GM21619 (cell line): ENCODE measurements around the gene KATNAL1.

Experiments used
- ATAC-seq: cut with Tn5 transposase; IDR thresholded peaks from one replicate; pipeline ENCODE4 v1.9.1; 2021; ENCODE audit not compliant: unreplicated experiment

The KATNAL1 gene

DNA sequence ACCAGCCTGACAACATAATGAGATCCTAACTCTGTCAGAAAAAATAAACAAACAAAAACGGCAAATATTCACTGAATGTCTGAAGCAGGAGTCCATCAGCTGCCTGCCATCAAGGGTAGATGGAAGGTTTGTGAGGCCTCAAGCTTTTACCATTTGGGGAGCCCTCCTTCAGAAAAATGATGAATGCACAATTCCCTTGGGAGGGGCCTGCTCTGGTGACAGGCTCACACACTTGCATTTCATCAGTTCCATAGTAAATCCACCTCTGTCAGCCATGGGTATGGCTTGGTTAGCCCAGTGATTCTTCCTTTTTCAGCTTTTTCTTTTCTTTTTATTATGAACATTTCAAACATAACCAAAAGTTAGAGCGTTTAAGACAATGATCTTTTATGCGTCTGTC is 26.3 kb upstream of the KATNAL1 start:
- no peak for ATAC-seq

DNA sequence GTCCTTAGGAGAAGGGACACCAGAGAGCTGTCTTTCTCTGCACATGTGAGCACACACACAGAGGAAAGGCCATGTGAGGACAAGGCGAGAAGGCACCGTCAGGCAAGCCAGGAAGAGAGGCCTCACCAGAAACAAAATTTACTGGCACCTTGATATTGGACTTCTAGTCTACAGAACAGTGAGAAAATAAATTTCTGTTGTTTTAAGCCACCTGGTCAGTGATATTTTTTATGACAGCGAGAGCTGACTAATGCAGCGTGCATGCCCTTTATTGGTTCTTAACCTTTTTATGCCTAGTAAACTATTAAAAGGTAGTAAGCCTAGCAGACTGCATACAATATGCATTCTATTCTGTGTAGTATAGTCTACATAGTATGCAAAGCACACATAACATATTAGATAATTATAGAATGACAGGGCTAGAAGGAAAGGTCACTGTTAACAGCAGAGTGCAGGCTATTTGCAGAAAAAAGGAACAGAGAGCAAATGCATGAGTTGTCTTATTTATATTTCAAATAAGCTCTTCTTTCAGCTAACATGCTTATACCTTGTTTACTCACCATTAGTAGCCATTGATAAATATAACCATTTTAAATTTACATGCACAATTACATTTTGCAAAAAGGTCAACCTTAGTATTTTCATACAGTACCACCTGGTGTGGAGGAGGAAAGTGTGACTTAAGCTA is 25.2 kb upstream of the KATNAL1 start:
- ATAC-seq, result peak; percentile 63

GRCh38 chr13:30331331-30331771 is 24.0 kb upstream of the KATNAL1 start:
- no peak for ATAC-seq

- ATAC-seq, result no peak
Measured at GRCh38 chr13:30329009-30329585, 21.7 kb upstream of the KATNAL1 start.

GRCh38 chr13:30325668-30326067 is 18.3 kb upstream of the KATNAL1 start:
- no peak for ATAC-seq

GRCh38 chr13:30323524-30323923 is 16.2 kb upstream of the KATNAL1 start:
- ATAC-seq, result no peak

GRCh38 chr13:30322428-30322827 is 15.1 kb upstream of the KATNAL1 start:
- no peak for ATAC-seq

- no peak for ATAC-seq
Measured at GRCh38 chr13:30321256-30321655, 13.9 kb upstream of the KATNAL1 start.

- no peak for ATAC-seq
Measured at GRCh38 chr13:30319655-30320054, 12.3 kb upstream of the KATNAL1 start.

GRCh38 chr13:30319130-30319529 is 11.8 kb upstream of the KATNAL1 start:
- ATAC-seq, result no peak

GRCh38 chr13:30318026-30318425 is 10.7 kb upstream of the KATNAL1 start:
- no peak for ATAC-seq

DNA sequence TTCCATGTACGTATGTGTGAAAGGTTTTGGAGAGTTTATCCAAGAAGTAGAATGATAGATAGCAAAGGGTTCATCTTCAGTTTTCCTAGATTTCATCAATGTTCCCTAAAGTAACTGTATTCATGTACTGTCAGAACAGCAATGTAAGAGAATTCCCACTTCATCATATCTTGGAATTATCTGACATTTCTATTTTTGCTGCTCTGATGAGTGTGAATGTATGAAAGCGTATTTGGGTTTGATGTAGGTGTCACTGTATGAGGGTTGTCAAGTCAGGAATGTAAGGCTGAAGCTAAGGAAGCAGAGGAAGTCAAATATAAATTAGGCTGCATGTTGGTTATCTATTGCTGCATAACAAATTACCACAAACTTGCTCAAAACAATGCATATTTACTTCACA is 7.2 kb upstream of the KATNAL1 start:
- no peak for ATAC-seq

DNA sequence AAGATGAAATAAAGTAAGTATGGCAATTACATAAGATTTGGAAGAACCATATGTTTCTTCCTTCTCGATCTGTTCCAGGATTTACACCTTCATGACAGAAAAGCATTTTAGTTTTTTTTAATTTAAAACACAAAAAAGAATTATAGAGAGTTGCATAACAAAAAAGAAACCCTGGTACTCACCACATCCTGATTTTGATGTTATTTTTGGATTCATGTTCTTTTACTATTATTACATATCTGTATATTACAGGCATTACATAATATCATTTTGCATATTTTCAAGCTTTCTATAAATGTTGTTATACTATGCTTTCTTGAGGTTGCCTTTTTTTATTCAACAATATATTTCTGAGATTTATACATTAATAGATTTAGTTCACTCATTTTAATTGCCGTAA is 6.7 kb upstream of the KATNAL1 start:
- no peak for ATAC-seq

DNA sequence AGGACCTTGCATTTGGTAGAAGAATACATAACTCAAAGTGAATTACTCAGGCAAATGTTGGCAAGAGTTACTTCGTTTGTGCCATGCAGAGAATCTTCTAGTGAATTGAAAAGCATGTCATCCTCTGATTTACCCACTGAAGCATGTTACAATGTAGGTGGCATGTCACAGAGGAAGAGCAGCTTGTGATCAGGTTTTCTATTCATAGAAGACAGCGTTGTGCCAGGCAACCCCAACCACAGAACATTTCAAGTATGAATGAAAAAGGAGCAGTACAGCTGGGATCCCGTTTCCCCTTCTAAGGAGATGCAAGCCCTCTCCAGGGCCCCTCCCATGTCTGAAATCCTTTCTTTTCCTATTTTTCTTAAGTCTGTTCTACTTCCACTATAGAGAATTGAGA is 6.0 kb upstream of the KATNAL1 start:
- ATAC-seq, result no peak

DNA sequence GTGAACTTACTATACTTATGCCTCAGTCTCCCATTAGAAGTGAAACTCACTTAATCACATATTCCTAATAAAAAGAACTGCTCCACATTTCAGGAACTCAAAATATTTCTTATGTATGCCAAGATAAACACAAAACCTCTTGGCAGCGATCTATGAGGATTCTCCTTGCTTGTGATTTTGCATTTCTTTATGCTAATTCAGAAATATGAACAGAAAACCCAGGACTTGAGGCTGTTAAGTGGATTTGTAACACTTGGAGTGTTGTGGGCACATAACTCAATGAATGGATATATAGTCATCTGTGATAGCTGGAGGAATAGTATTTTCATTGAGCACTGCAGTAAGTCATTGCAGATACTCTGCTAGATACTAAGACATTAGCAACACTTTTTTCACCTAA is 5.6 kb upstream of the KATNAL1 start:
- ATAC-seq, result no peak

DNA sequence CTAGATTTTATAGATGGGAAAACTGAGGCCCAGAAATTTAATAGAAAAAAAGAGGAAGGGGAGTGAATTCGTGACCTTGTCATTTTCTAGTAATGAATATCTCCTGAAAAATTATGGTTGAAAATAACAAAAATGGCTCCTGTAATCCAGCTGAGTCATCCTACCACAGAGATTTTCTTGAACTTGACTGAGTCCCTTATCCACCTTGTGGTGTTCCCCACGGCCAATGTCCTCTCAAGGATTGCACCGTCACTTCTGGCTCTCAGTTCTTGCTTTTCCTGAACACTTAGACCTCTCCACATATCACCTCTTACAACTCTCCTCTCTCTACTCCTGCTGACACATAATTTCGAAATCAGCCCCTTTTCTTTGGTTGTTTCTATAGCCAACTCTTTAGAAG is 1.2 kb upstream of the KATNAL1 start:
- no peak for ATAC-seq

DNA sequence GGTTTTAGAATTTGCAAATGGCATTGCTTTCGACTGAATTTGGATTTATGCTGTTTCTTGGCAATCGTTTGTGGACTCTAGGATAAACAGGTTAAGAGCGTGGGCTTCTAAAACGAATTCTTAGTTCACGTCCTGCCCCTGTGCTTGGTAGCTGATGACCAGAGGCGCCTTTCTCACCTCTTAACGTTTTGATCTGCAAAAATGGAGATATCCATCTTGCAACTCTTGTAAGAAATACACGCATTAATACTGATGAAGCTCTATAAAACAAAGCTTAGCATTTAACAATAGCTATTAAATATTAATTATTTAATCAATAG is 580 bp upstream of the KATNAL1 start:
- no peak for ATAC-seq

GRCh38 chr13:30306762-30307193 is 573 bp downstream of the KATNAL1 start:
- peak; percentile 84 for ATAC-seq

GRCh38 chr13:30305456-30305970 is 1.8 kb downstream of the KATNAL1 start:
- ATAC-seq, result no peak

GRCh38 chr13:30303269-30303668 is 4.1 kb downstream of the KATNAL1 start:
- ATAC-seq, result no peak

DNA sequence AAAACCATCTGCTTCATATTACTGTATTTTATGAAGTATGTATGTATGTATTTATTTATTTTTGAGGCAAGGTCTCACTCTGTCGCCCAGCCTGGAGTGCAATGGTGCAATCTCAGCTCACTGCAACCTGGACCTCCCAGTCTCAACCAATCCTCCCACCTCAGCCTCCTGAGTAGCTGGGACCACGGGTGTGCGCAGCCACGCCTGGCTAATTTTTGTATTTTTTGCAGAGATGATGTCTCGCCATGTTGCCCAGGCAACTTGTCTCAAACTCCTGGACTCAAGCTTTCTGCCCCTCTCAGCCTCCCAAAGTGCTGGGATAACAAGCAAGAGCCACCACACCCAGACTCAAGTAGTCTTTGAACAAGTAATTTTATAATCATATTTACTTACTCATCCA is 5.5 kb downstream of the KATNAL1 start:
- ATAC-seq, result no peak

GRCh38 chr13:30300596-30300995 is 6.8 kb downstream of the KATNAL1 start:
- ATAC-seq, result no peak

- ATAC-seq, result no peak
Measured at GRCh38 chr13:30299786-30300185, 7.6 kb downstream of the KATNAL1 start.
